Skin epidermis (tissue), 12 donors: ENCODE results near the gene NEFH.
A peak's percentile ranks its signal among the peaks of the same experiment; 100 is the strongest.

Source experiments
- H3K27ac ChIP-seq, 21 experiments: fragments of 200-600 bp; sonication (generic) in 11 of 21; one replicate each; pipeline ENCODE4 v1.5.0; 2020; ENCODE audit warnings: mild to moderate bottlenecking in 3 of 21, inconsistent platforms in 2 of 21, moderate library complexity in 2 of 21
- H3K4me3 ChIP-seq, 7 experiments: fragments of 200-600 bp; sonication (generic) in 2 of 7; one replicate each; pipeline ENCODE4 v1.5.0; 2020; ENCODE audit warnings: inconsistent platforms in 2 of 7, mild to moderate bottlenecking in 2 of 7, moderate library complexity in 1 of 7

NEFH gene

DNA sequence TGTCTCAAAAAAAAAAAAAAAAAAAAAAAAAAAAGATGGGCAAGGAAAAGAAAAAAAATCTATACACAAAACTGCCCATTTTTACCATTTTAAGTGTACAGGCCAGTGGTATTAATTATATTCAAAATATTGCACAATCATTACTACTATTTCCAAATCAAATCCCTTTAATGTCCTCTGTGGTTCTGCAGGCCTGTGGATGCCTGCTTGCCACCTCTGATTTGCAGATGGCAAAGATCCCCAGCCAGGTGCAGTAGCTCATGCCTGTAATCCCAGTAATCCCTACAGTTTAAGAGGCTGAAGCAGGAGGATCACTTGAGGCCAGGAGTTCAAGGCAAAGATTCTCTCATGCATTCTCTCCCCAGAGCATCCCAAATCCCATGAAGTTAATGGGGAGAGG lies 21.5 kb upstream of the NEFH start:
- Histone ChIP-seq H3K4me3 (no peak overlapping the region), H3K27ac (no peak overlapping the region)

DNA sequence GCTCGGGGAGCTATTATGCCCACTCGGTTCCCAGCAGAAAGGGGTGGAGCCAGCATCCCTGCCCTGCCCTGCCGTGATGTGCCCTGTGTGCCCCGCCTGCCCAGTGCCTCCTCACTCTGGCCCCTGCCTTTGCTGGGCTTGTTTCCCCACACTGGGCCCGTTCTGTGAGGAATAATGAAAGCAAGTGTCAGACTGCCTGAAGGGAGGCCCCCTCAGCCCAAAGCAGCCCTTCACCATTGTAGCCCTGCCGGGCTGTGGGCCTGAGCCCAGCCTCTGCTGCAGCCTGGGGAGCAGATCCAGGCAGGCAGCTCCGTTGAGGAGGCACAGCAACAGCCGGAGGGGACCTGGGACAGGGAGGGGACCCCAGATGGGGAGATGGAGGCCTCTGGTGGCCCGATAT lies 20.2 kb upstream of the NEFH start:
- H3K27ac ChIP-seq = no peak overlapping the region
- H3K4me3 ChIP-seq = no peak overlapping the region

DNA sequence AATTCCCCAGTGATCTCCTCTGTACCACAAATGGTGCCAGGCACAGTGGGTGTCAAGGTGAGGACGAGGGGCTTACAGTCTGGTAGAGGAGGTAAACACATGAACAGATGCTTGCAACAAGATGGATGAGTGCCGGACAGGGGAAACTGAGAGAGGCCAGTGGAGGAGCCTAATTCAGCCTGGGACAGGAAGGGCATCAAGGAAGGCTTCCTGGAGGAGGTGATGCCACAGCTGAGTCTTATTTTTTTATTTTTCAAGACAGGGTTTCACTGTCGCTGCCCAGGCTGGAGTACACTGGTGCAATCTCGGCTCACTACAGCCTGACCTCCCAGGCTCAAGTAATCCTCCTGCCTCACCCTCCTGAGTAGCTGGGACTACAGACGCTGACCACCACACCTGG lies 18.8 kb upstream of the NEFH start:
- no peak overlapping the region for H3K4me3 ChIP-seq
- no peak overlapping the region for H3K27ac ChIP-seq

DNA sequence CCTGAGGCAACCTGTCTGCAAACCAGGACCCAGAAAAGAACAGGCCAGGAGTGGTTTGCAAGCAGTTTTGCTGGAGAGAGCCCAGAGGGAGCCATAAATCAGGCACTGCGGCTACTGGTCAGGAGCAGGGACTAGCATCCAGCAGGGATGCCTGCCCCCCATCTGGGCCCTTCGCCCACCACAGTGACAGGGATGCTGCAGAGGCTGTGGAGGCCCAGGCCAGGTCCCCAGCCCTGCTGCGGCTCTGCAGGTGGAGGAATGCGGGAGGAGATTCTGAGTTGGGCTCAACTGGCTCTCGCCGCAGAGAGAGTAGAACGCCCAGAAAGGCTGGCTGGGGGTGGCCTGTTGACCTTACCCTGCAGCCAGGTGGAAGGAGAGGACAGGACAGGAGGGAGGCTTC lies 16.4 kb upstream of the NEFH start:
- H3K27ac ChIP-seq = no peak overlapping the region
- H3K4me3 ChIP-seq = no peak overlapping the region

DNA sequence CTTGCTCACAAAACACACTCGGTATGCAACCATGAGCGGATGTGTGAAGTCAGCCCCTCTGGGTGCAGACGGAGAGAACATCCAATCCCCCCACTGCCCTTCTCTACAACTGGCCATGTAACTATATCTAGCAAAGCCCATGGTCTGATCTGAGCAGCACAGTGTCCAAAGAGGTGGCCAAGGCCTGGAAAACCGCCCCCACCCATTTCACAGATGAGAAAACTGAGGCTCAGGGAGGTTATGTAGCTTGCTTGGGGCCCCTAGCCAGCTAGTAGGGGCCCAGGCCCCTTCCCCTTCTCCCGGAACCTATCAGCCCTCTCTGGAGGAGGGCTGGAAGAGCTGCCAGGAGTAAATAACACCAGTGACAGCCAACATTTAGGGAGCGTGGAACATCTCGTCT lies 15.4 kb upstream of the NEFH start:
- no peak overlapping the region for H3K27ac ChIP-seq

DNA sequence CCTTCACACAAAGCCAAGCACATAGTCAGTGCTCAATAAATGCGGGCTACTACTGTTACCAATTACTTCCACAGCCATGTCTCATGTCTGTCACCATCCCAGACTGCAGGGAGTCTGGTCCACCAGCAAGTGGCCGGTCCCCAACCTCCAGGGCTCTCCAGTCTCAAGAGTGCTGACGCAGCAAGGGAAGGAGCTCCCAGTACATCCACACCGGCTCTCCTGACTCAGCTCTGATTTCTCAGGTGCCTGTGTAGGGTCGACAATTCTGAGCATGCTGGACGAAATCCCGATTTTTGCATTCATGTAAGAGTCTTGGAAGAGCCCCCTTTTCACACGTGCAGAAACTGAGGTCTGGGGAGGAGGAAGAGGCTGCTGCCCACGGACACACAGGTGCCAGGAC lies 10.3 kb upstream of the NEFH start:
- H3K27ac ChIP-seq = no peak overlapping the region
- peak overlapping the region in 2 of 7 experiments; percentile 30 to 34 for H3K4me3 ChIP-seq

More for the DNA sequence above, 15.4 kb upstream of the NEFH start:
- H3K4me3 ChIP-seq = no peak overlapping the region

DNA sequence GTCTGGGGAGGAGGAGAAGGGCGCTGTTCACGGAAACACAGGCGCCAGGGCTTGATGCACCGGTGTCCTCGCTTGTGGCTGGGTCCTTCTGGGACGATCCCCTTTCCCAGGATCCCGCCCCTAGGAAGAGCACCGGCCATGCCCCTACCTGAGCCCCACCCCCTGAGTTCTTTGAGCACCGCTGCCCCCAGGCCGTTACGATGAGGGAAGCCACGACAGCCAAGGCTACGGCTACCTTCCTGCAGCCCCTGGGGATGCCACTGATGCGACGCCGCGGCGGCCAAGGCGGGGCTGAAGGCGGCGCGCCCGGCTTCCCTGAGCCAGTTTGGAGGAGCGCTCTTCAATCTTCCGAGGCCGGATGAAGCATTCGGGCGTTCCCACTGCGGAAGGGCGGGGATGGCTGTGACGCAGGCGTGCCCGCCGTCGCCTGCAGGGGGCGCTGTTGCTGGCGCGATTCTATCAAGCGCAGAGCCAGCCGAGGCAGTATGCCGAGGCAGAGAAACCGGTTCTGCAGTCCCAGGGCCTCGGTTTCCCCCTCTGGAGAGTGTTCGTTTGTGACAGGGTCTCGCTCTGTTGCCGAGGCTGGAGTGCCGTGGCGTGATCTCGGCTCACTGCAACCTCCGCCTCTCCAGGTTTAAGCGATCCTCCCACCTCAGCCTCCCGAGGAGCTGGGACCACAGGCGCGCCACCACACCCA lies 9.7 kb upstream of the NEFH start:
- H3K27ac ChIP-seq = no peak overlapping the region
- H3K4me3 ChIP-seq = peak overlapping the region in 3 of 7 experiments; percentile 14 to 34 (median 30)

DNA sequence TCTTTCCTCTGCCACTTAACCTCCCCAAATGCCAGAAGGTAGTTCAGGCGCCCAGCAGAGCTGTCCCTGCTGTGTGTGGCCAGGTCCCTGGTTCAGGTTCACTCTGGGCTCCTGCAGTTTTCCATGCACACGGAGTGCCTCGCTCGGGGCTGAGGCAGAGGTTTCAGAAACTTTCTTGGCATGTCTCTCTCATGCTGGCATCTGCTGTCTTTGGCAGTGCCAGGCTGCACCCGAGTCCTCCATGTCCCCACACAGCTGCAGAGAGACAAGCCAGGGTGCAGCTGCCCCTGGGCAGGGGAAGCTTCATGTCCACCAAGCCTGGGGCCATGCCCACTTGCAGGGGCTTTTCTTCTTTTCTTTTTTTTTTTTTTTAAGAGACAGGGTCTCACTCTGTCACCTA lies 7.0 kb upstream of the NEFH start:
- no peak overlapping the region for H3K27ac ChIP-seq

DNA sequence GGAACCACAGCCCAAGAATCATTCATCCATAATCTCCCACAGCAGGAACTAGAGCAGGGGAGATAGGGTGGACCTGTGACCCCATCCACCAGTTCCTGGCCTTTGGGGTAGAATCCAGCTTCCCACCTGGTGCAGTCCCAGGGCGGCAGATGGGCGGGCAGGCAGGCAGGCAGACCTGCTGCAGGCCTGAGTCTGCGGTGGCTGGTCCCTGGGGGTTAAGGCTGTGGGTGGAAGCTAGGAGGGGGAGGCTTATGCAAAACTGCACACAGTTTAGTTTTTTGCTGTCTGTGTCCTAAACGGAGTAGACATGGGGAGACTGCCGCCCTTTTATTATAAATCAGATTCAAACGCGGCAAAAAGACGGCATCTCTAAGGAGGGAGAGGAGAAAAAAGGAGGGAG lies 4.5 kb upstream of the NEFH start:
- Histone ChIP-seq H3K27ac (no peak overlapping the region), H3K4me3 (no peak overlapping the region)

More for the DNA sequence above, 7.0 kb upstream of the NEFH start:
- H3K4me3 ChIP-seq = no peak overlapping the region

DNA sequence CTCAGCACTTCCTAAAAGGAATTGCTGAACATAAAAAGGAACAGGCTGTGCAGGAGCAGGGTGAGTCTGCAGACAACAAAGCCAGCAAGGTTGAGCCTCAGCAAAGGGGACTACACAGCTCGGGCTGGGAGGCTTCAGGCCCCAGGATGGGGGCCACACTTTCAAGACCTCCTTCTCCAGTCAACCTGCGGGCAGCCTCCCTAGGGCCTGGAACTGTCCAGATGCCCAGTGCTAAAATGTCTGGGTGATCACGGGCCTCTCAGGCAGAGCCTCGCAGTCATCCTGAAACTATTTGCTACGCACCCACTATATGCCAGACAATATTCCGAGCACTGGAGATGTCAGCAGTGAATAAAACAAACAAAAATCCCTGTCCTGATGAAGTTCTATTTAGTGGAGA lies 3.9 kb upstream of the NEFH start:
- Histone ChIP-seq H3K4me3 (no peak overlapping the region), H3K27ac (no peak overlapping the region)

DNA sequence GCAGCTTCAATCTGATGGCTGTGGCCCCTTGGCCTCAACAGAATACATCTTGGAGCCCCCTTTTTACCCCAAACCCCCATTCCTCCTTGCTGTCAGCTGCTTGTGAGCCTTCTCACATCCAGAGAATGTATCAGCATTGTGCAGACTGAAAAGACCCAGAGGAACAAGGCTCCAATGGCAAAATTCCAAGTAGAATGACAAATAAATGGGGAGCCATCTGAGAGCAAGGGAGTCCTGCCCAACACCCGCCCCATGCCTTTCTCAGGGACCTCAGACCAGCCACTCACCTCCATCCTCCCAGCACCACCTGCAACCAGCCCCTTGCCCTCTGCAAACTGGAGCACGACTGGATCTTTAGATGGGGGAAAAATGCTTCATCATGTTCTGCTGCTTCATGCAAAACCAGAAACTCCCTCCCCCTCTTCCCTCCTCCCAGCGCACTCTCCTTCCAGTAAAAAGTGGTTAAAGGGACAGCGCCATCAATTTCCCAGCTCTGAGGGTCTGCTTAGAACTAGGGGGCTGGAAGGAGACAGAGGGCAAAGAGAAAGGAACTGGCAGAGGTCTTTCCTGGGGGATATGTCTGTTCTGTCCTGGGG lies 2.2 kb upstream of the NEFH start:
- Histone ChIP-seq H3K4me3 (no peak overlapping the region), H3K27ac (no peak overlapping the region)

DNA sequence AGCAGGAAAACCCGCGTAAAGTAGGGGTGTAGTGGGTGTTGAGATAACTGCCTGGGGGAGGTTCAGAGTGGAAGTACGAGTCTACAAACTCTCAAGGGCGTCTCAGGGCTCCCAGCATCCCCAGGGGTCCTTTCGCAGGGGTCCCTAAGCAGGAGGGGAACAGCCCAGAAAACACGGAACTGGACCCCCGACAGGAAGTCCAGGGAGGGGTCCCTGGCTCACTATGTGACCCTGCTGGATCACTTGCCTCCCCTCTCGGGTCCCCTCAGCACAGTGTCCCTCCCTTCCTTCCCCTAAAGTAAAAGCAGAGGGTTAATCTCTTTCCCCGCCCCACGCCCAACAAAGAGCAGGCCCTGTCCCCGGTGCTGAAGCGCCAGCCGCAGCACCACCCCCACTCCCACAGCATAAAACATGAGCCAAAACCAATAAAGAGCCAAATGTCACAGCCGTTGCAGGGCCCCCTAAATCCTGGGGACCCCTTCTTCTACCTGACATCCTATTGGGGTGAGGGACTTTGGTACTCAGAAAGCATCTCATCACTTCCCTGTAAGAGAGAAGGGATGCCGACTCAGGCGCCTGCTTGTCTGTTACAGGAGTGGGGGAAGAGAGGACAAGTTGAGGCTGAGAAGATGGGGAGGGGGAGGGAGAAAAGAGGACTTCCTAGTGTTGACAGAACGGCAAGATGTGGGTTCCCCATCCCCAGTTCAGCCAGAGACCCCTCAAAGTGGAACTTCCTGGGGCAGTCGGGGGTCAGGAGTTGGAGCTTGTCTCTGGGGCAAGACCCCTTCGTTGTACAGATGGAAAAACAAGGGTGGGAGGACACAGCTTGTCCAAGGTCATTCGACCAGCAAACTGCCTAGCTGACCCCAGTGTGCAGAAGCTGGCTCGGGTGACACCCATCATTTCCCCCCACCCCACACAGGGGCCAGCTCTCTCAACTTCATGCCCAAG lies 1.4 kb upstream of the NEFH start:
- H3K4me3 ChIP-seq = no peak overlapping the region
- no peak overlapping the region for H3K27ac ChIP-seq

DNA sequence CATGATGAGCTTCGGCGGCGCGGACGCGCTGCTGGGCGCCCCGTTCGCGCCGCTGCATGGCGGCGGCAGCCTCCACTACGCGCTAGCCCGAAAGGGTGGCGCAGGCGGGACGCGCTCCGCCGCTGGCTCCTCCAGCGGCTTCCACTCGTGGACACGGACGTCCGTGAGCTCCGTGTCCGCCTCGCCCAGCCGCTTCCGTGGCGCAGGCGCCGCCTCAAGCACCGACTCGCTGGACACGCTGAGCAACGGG lies 169 bp downstream of the NEFH start:
- no peak overlapping the region for H3K27ac ChIP-seq
- peak overlapping the region in 3 of 7 experiments; percentile 4 to 19 (median 10) for H3K4me3 ChIP-seq

DNA sequence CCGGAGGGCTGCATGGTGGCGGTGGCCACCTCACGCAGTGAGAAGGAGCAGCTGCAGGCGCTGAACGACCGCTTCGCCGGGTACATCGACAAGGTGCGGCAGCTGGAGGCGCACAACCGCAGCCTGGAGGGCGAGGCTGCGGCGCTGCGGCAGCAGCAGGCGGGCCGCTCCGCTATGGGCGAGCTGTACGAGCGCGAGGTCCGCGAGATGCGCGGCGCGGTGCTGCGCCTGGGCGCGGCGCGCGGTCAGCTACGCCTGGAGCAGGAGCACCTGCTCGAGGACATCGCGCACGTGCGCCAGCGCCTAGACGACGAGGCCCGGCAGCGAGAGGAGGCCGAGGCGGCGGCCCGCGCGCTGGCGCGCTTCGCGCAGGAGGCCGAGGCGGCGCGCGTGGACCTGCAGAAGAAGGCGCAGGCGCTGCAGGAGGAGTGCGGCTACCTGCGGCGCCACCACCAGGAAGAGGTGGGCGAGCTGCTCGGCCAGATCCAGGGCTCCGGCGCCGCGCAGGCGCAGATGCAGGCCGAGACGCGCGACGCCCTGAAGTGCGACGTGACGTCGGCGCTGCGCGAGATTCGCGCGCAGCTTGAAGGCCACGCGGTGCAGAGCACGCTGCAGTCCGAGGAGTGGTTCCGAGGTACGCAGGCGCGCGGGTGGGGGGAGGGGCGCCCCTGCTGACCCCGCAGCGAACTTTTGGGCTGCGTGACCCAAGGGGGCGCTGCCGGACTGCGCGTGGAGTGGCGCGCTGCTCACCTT lies 670 bp downstream of the NEFH start:
- Histone ChIP-seq H3K27ac (no peak overlapping the region), H3K4me3 (peak overlapping the region in 3 of 7 experiments; percentile 4 to 19 (median 12))

DNA sequence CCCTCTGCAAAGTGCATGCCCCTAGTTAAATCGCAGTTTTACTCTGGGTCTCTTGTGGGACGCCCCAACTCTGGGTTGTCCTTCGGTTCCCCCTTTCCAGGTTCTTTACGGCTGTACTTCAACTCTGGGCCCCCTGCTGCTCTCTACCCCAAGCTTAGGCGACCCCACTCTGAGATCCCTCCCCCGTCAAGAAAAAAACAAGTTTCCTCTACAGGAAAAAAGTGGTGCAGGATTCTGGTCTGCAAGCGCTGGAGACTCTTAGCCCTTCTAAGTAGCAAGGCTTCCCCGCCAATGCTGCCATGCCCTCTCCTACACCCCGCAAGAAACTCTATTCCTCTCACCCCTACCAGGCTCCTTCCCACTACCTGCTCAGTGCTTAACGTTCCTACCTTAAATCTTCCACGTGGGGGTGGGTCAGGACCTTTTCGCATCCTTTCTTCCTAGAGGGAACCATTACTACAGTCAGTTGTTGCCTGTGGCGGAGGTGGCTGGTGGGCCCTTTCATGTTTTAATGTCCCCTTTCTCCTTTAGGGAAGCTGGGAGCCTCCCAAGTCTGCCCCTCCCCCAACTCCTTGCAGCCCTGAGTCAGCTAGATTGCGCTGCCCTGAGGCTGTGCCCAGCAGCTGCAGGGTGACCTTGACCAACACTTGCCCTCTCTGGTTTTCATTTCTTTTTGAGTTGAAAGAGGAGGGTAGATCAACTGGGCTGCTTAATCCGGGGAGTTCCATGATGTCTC lies 1.4 kb downstream of the NEFH start:
- no peak overlapping the region for H3K27ac ChIP-seq
- peak overlapping the region in 2 of 7 experiments; percentile 12 to 19 for H3K4me3 ChIP-seq

DNA sequence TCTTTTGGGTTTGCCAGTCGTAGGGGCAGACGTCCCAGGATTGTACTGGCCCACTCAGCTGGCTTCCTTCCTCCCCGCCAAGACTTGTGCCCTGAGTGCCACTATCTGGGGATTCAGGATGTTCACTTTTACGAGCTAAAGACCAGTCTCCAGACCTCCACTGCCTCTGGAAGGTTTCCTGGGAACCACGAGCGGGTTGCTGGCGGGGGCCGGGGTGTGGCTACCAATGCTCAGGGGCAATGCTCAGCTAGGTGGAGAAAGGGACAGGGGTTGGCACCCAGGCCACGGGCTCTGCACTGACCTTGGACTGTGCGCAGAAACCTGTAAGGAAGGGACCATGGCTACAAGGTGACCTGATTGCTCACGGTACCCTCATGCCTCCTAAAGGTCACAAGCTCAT lies 2.2 kb downstream of the NEFH start:
- Histone ChIP-seq H3K4me3 (no peak overlapping the region), H3K27ac (no peak overlapping the region)

DNA sequence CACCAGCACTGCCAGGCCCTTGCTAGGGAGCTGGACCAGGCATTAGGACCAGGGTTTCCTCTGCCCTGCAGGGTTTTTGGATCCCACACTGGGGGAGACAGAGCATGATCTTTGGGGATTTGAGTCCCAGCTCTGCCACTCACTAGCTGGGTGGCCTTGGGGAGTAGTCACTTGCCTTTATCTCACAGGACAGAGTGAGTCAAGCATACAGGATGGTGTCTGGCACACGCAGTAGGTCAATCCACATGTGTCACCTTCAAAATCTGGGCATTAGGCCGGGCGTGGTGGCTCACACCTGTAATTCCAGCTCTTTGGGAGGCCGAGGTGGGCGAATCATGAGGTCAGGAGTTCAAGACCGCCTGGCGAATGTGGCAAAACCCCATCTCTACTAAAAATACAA lies 2.7 kb downstream of the NEFH start:
- Histone ChIP-seq H3K27ac (no peak overlapping the region), H3K4me3 (no peak overlapping the region)

DNA sequence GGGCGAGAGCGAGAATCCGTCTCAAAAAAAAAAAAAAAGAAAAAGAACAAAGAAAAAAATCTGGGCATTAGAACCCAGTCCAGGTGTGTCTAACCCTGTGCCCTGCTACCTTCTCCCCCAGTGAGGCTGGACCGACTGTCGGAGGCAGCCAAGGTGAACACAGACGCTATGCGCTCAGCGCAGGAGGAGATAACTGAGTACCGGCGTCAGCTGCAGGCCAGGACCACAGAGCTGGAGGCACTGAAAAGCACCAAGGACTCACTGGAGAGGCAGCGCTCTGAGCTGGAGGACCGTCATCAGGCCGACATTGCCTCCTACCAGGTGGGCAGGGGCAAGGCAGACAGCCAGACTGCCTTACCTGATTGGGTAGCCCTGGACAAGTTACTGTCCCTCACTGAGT lies 3.2 kb downstream of the NEFH start:
- no peak overlapping the region for H3K4me3 ChIP-seq
- H3K27ac ChIP-seq = no peak overlapping the region

DNA sequence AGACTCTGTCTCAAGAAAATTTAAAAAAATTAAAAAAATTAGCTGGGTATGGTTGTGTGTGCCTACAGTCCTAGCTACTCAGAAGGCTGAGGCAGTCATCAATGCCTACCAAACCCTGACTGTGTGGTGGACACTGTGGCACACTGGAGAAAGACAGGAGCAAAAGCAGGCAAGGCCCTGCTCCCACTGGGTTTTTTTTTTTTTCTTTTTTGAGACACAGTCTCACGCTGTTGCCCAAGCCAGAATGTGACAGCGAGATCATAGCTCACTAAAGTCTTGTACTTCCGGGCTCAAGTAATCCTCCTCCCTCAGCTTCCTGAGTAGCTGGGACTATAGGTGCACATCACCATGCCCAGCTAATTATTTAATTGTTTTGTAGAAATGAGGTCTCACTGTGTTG lies 4.6 kb downstream of the NEFH start:
- no peak overlapping the region for H3K27ac ChIP-seq
- H3K4me3 ChIP-seq = no peak overlapping the region

DNA sequence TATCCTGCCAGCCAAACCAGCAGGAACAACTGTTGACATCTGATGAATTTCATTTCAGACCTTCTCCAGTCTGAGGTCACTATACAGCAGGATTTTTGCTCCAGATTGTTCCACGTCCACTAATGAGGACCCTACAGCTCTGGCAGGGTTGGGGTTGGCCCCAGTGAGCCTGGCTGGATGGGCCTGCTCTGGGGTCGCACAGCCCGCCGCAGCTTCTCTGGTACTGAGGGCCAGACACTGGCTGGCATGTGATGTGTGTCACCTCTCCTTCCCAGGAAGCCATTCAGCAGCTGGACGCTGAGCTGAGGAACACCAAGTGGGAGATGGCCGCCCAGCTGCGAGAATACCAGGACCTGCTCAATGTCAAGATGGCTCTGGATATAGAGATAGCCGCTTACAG lies 5.4 kb downstream of the NEFH start:
- no peak overlapping the region for H3K27ac ChIP-seq
- H3K4me3 ChIP-seq = no peak overlapping the region
